HUDEP-2 (cell line): ENCODE data around the gene PPM1A.
"Not testable (repeated sequence)": the region's sequence is repeated elsewhere in the genome, so short reads cannot be mapped to it uniquely, and the experiment has no call there.

ENCODE experiments used
- DNase-seq, 76 experiments: peaks; one replicate each; lab custom pipeline; 2025; ENCODE audit not compliant: unreplicated experiment in 76 of 76; lab: John Stamatoyannopoulos, UW

The PPM1A gene

DNA sequence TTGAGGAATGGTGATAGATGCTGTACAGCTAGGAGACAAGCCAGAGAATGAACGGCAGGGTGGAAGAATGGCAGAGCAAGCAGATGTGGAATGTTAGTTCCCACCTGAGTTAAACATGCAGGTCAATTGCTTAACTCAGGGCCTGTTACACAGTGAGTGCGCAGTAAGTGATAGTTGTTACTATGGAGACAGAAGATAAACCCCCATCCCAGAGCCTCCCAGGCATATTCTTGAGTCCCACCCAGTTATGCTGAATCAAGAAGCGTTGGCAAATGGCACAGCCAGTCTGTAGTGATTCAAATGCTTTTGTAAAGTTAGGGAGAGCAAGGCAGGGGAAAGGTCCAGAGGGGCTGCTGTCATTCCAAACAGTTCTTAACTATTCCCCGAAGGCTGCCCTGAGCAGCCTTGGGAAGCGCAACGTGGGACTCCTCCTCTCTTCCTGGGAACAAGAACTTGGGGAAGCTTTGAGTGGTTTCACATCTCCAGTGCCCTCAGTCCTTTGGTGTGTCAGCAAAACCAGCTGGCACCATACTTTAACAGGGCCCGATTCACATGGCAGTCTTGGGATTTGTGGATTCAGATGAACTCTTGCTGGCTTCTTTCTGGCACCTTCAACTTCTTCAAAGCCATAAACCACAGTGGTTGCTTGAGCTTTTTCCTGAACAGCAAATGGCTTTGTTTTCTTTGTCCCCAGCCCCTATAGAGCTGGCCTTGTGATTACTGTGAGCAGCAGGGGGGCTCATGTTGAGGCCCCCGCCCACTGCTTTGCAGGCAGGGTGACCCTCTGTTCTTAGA, 66.4 kb downstream of the PPM1A start:
- DNase-seq = no peak

DNA sequence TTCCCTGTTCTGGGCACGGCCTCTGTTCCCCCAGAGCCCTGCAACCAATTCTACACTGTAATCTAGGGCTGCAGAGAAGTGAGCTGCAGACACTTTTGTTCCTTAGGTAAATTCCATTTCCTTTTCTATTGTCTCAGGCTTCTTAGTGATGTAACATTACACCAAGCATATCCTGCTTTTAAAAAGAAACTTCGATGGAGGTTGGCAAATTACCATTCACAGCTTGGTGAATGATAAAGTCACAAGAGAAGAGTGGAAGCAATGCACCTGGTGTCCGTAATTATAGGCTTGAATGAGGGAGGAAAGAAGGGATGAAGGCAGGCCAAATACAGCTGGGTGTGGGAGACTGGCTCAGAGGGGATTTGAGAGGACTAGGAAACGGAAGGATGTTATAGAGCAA, 68.6 kb downstream of the PPM1A start:
- no peak for DNase-seq

GRCh38 chr14:60320860-60321259, 71.8 kb downstream of the PPM1A start:
- not testable (repeated sequence) for DNase-seq

- no peak for DNase-seq
These were observed 74.3 kb downstream of the PPM1A start for GRCh38 chr14:60323199-60323896.

GRCh38 chr14:60324837-60325236, 75.8 kb downstream of the PPM1A start:
- DNase-seq = no peak

DNA sequence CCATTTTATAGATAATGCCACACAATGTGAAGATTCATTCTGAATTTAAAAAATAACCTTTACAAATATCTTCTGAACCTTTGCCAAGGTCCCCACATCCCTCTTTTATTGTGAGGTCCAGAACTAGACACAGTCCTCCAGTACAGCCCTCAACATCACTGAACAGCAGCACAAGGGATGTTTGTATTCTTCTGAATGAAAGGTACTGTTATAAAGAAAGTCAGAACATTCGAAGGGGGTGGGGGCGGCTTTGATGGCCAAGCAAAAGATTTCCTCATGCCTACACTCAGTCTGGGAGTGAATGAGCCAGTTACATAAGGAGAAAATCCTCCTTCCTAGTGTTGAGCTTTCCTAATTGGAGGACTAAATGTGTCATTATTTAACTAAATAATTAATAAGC, 77.3 kb downstream of the PPM1A start:
- no peak for DNase-seq

DNA sequence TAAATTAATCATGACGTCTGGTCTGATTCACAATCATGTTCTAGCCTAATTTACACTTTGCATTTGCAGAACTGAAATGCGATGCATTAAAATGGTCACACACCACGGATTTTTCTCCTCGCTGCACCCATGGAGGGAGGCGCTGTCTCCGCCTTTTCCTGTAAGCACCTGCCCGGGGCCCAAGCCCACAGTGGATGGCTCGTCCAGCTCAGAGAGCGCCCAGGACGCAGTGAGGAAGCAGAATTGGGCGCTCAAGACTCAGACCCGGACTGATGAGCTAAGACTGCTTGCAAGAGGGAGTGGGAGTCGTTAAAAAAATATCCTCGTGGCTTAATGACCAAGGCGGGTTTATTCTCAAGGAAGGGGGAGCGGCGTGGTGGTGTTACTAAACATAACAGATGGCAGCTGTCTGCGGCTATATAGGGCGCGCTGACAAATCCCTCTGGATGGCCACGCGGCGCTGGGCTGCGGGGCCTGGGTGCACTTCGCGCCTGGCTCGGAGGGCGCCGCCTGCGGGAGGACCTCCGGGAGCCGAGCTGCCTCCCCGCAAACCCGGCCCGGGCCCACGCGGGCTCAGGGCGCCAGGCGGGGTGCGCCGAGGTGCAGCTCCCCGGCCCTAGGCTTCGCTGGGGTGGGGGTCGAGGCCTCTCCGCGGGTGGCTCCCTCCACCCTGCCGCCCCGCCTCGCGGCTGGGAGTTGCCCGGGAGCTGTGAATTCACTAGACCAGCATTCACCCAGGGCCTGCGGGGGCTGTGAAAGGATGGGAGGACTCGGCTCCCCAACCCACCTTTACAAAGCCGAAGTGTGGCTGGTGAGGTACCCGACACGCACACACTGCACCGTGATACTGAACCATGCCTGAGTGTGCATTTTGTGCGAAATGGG, 78.7 kb downstream of the PPM1A start:
- DNase-seq = peak in 14 of 76 experiments; percentile 10 to 57 (median 18)

DNA sequence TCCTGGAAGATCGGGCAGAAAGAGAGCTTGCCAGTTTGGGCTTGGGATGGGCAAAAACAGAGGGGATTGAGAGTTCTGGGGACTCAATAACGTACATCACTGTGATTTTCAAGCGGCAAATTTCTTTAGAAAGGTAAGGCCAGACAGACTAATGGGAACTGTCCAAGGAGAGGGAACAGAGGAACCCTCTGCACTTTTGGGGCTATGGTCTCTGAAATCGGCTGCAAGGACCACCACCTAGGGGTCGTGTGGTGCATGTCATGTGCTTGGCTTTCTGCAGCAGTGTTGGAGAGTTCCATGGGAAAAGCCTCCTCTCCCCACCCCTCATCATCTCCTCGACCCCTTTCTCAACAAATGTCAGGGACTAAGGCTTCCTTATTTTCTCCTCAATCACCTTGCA, 79.6 kb downstream of the PPM1A start:
- DNase-seq = no peak

DNA sequence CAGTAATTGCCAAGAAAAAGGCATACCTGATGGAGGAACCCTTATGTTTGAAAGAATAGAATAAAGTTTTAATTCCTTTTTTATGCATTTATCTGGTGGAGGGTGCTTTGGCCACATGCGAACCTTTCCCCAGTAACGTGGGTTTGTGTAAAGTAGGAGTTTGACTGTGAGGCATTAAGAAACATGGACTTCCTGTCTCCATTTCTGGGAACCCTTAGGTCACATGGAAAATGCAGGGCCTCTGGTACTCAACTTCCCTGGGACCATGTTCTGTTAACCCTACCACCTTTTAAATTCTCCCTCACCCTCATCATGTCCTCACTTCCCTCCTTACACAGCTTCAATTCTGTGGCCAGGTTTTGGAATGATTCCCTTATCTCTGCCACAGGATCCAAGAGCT, 80.3 kb downstream of the PPM1A start:
- DNase-seq = no peak

- peak in 74 of 76 experiments; percentile 4 to 83 (median 60) for DNase-seq
These were observed 82.4 kb downstream of the PPM1A start for GRCh38 chr14:60331201-60332045.

GRCh38 chr14:60332046-60332399, 83.0 kb downstream of the PPM1A start:
- DNase-seq = no peak

DNA sequence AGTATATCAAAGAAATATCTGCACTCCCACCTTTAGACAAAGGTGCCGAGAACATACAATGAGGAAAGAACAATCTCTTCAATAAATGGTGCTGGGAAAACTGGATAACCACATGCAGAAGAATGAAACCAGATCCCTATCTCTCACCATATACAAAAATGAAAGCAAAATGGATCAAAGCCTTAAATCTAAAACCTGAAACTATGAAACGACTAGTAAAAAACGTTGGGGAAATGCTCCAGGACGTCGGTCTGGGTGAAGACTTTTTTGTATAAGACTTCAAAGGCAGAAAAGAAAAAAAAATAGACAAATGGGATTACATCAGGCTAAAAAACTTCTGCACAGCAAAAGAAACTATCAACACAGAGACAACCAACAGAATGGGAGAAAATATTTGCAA, 83.8 kb downstream of the PPM1A start:
- no peak for DNase-seq

GRCh38 chr14:60339571-60339970, 90.5 kb downstream of the PPM1A start:
- no peak for DNase-seq

DNA sequence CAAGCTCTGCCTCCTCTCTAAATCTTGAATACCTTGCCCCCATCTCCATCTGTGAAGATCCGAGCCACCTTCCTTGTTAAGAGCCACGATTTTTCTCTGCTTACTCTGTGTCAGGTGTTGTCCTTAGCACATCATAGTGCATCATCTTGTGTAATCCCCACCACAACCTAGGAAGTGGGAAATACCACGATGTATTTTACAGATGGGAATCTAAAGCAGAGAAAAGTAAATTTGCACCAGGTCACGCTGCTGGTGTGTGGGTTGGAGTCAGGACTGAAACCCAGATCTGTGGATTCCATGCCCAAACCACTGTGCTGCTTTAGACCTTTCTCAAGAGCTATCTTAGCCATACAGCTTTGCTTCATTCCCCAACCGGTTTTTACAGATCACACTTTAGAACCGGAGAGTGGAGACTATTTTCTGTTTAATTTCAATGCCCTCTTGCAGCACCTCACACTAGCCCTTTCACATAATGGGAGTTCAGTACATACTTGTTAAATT, 94.6 kb downstream of the PPM1A start:
- DNase-seq = no peak

- DNase-seq = peak in 2 of 76 experiments; percentile 5 to 27
These were observed 95.7 kb downstream of the PPM1A start for GRCh38 chr14:60344751-60345150.

GRCh38 chr14:60346706-60347105, 97.7 kb downstream of the PPM1A start:
- DNase-seq = no peak

- DNase-seq = no peak
These were observed 99.2 kb downstream of the PPM1A start for GRCh38 chr14:60348211-60348610.
